Activated naive CD4-positive, alpha-beta T cell treated with anti-CD3 and anti-CD28 coated beads, Interleukin-2, amount 50 U/mL, for 16 hours (primary cell): ENCODE data around the gene PIK3AP1.
A peak's percentile ranks its signal among the peaks of the same experiment; 100 is the strongest.

ENCODE experiments used
- DNase-seq: peaks from one replicate; pipeline ENCODE4 v3.0.0-alpha.2; 2020

The PIK3AP1 gene

DNA sequence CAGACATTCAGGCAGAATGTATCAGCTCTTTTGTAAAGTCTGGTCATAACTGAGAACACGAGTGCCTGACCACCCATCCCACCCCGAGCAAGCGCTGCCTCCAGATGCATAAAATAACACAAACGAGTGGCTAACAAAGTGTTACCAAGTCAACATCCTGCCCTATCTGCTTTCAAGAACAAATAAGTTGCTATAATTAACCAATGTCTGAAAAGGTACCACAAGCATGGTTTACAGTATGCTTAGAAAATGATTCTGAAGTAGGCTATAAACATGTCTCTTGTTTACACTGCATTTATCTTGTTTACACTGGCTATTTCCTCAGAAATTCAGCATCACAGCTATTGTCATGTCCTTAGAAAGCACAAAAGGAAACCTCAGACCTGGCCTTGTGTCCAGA, 49.5 kb downstream of the PIK3AP1 start:
- DNase-seq = no peak

DNA sequence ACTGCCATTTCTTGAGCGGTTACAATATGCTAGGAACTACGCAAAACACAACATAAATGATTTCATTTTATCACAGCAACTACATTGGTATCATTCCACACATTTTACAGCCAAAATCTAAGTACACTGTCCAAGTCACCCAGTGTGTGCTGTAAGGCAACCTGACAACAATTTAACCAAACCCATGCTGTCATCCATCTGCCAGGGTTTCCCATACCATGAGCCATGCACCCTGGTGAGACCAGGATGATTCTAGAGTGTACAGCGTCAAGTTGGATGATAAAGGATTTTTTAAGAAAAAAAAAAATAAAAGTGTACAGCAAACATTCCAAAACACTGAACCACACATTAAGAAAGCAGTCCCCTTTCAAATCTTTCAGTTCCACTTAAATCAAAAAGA, 52.9 kb downstream of the PIK3AP1 start:
- no peak for DNase-seq

DNA sequence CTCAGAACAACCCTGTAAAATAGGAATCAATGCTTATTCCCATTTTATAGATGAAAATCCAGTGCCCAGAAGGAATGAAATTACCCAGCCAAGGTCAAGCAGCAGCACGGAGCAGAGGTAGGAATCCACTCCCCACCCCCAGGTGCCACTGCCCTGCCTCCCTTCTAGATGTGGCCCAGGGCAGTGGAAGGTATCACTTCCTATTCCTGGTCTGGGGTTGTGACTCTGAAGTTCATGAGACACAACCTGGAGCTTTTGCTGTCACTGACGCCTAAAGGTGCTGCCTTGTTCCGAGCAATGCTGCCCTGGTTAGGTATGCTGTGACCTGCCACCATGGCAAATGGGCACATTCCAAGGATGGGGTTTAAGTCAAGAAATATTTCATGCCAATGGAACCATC, 53.6 kb downstream of the PIK3AP1 start:
- no peak for DNase-seq

DNA sequence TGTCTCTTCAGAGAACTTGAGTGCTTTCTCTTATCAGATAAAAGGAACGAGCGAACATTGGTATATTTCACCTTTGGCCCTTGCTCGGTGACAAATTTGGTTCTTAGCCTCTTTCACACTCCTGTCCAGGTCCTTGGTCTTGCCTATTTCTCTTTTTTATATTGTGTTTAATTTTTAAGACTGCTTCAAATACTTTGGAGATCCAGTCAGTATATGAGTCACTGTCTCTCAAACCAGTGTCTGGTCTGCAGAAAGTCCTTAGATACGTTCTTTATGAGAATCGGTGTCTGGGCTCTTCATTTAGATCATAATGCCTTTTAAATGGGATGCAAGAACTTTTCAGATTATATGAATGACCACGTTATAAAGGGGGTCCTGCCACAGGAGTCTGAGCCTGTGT, 55.0 kb downstream of the PIK3AP1 start:
- no peak for DNase-seq

DNA sequence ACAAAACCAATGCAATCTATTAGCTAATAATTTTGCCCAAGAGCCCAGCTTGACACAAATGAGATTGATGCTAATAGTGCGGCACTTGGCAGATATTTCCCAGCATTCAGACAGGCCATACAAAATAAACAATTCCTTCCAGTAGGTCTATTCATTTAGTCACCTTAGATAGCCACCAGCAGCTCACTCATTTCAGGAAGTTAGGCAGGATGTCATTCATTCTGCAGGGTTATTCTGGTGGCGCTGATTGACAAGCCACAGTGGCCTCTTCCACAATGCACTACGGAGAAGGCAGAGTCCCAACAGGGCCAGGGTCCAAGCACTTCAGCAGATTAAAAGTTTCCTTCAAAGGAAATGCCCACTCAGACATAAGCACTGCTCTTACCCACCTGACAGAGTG, 55.8 kb downstream of the PIK3AP1 start:
- no peak for DNase-seq

DNA sequence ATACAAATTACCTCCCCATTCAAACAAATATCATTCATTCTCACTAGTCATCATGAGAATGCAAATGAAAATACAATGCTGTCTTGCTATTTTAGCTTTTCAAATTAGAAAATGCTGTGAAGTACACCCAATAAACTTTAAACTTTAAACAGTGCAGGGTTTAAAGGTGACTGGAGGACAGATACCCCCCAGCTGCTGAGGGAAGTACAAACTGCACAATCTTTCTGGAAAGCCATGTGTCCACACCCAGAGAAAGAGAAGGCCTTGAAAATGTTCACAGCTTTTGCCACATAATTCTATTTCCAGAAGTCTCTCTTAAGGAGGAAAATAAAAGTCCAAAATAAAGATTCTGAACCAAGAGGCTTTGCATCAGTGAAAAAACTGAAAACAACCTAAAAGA, 56.5 kb downstream of the PIK3AP1 start:
- DNase-seq = no peak

DNA sequence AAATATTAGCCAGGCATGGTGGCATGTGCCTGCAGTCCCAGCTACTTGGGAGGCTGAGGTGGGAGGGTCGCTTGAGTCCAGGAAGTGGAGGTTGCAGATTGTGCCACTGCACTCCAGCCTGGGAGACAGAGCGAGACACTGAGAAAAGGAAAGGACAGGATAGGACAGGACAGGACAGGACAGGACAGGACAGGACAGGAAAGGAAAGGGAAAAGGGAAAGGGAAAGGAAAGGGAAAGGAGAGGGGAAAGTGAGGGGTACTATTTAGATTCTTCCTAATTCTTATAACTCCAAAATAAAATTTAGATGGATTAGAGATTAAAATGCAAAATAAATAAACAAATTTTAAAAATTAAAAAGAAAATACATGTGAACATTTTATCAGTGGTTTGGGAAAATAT, 58.7 kb downstream of the PIK3AP1 start:
- no peak for DNase-seq

DNA sequence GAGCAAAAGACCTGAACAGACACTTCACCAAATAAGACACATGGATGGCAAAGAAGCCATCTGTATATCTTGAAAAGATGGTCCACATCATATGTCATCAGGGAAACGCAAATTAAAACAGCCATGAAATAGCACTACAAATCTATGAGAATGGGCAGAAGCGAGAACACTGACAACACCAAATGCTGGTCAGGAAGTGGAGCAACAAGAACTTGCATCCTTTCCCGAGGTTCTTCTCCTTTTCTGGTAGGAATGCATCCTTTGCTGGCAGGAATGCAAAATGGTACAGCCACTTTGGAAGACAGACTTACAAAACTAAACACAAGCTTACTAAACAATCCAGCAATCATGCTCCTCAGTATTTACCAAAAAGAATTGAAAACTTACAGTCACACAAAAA, 60.0 kb downstream of the PIK3AP1 start:
- no peak for DNase-seq

DNA sequence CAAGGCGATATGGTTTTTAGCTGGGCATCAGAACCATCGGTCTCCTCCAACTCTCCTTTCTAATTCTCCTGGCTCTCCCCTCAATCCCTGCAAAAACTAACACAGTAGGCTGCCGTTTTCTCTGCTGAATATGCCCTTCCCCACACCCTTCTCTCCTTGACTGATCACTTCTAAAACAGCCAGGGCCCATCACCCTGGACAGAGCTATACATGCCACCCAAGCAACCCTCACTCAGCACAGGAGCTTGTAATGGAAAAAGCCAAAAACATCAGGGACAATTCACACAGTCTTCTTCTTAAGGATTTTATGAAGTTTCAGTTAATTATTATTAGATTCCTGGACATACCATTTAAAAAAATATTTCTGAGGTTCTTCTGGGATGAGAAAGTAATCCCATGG, 61.5 kb downstream of the PIK3AP1 start:
- DNase-seq = no peak

DNA sequence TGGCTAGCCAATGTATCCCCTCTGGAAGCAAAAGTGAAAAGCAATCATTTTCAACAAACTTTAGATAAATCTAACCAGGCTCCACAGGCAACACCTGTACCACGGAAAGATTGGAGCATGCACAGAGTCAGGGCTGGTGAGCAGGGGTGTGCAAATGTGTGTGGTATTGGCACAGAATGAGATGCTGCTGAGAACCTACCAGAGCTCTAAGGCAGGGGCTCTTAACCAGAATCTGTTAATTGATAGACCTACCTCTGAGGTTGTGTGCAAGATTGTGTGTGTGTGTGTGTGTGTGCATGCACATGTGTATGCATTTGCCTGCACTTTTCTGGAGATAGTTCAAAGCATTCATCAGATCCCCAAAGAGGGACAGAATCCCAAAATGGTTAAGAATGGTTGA, 62.9 kb downstream of the PIK3AP1 start:
- DNase-seq = no peak

DNA sequence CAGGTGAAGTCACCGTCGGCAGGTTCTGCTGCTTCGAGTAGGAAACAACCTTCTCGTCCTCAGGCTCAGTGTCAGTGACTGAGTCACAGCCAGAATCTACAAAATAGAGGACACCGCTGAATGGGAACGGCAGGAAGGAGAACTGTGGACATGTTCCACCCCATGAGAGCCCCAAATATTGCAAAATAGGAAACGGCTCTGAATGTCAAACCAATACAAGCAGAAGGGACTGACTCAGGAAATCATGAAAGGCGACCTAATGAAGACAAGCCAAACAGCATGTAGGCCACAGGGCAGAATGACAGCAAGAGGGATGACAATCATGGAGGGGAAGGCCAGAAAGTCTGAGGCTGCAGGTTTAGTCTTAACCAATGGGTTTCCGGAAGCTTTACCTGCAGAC, 63.5 kb downstream of the PIK3AP1 start:
- no peak for DNase-seq

DNA sequence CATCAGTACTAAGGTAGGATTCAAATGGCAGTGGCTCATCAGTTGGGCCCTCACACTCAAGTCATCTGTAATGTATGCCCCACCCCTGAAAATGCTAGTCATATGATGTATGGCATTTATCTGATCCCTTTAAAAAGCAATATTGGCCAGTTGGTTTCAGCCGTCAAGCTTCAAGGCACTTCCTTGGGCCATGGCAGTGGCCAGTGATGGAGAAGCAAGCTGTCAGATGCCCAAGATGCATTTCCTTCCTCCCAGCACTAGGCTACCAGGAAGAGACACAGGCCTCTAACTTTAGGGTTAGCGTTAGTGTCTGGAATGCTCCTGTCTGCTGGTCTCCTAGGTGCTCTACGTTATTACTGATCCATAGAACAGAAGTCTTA, 64.1 kb downstream of the PIK3AP1 start:
- DNase-seq = no peak

DNA sequence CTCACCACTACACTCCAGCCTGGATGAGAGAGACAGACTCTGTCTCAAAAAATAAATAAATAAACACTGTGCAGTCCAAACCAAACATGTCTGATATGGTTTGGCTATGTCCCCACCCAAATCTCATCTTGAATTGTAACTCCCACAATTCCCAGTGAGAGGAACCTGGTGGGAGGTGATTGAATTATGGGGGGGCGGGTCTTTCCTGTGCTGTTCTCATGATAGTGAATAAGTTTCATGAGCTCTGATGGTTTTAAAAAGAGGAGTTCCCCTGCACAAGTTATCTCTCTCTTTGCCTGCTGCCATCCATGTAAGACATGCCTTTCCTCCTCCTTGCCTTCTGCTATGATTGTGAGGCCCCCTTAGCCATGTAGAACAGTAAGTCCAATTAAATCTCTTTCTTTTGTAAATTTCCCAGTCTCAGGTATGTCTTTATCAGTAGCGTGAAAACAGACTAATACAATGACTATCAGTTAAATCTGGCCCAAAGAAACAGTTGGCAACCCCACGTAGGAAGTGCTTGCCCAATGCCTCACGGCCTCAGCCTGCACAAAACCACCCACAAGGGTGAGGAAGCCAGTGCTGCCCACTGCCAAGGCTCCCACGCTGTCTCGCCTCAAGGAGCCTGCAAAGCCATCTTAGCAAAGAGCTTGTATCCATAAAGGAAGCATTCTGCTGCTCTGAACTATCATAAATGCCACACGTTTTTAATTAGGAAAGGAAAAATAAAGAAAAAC, 64.7 kb downstream of the PIK3AP1 start:
- no peak for DNase-seq

DNA sequence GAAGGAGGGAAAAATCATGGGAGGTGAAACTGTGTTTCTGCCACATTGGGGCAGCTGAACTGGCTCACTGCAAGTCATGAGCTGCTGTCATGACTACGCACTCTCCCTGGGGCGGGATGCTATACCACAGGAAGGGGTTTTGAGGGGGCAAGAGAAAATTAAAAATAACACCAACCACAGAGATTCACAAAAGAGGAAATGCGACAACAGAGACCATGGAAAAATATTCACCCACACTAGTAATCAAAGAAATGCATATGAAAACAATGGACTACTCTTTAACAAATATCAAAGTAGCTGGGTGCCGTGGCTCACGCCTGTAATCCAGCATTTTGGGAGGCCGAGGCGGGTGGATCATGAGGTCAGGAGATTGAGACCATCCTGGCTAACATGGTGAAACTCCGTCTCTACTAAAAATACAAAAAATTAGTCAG, 68.3 kb downstream of the PIK3AP1 start:
- DNase-seq = no peak

DNA sequence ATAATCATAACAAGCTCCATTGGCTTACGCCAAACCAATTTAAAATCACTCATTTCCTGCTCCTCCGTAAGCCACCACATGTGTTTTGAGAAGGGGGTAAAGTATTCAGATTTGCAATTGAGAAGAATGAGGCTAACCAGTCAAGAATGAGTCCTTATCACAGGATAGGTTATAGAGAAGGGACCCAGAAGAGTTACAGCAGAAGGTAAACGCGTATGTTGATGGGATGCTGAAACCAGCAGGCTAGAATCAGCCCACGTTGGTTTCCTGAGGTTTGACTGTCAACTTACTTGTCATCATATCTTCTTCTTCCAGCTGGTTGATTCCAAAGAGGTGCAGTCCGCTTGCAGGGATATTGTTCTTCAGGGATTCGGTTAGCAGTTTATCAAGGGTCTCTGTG, 69.4 kb downstream of the PIK3AP1 start:
- no peak for DNase-seq

DNA sequence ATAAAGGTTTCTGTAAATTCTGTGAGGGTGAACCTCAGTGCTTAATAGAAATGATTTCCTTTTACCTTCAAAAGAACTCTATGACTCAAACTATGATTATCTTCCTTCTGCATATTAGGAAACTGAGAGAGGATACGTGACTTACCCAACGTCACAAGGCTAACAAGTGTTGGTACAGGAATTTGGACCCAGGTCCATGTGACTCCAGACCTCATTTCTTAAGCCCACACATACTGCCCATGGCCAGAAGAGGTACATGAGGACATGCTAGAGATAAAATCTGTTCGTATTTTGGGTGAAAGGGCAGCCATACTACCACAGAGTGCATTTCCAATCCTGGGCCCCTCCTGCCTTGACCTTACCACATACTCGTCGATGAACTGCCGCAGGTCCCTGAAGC, 72.0 kb downstream of the PIK3AP1 start:
- DNase-seq = no peak

DNA sequence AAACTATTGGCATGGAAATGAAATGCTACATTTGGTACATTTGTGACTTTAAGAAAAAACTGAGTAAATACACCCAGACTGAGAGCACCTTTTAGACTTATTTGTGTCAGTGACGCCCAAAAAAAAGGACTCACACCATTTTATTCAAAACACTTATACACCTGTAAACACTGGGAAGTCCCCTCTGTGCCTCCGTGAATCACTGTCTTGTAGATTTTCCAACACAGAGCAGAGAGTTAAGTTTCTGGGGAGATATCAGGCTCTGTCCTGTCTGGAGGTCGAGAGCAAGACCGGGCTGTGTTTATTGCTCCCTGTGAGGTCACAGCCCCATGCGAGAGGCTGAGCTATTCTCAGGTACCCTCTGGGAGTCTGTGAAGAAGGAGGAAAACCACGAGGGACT, 72.8 kb downstream of the PIK3AP1 start:
- no peak for DNase-seq

DNA sequence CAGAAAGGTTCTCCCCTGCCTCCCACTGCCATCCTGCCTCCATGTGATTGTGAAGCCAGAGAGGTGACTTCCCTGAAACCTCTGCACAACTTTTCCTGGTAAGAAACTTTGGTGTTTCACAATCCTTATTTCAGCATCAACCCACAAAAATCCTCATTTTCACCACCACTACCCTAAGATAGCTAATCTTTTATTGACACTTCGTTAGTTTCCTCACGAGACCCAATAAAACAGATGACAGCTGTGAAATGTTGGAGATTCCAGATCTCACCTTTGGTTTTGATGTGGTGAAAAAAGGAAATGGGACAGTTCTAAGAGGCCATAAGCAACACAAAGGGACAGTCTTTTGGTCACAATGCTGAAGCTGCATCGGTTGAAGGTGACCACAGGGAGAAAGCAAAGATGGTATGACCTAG, 73.6 kb downstream of the PIK3AP1 start:
- no peak for DNase-seq

DNA sequence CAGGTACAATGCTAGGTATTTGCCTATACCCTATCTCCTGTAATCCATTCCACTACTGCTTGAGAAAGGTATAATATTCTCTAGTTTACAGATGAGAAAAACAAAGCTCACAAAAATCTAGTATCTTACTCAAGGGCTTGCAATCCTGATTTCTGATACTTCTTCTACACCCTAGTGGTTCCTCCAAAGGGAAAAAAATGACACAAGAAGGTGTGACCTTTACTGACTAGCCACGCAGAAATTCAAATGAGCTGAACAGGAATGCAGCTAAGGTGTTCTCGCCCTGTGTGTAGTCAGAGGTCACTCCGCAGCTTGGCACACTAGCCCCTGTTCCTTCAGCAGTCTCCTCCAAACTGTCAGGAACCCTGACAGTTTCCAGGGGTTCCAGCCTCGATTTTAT, 74.0 kb downstream of the PIK3AP1 start:
- DNase-seq = no peak

DNA sequence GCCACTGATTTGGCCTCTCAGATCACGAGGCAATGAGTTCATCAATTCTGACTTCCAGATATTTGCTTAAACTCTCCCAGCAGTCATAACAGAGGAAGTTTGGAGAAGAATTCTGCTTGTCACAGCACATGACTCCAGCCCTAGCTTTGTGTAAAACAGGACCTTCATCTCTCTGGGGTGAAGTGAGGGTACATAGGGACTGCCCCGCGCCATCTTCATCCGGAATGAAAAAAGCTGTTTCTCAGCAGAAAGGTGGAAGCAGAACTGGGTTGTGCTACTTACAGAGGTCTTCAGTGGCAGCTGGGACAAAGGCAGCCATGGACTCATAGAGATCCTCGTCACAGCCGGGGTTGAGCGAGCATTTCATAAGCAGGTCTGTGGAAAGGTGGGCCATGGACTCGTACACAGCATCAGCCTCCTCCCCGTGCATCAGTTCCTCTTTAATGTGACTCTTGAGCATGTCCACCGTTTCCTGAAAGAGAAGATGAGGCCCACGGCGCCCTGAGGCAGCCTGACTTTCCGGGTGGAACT, 75.1 kb downstream of the PIK3AP1 start:
- DNase-seq = no peak

DNA sequence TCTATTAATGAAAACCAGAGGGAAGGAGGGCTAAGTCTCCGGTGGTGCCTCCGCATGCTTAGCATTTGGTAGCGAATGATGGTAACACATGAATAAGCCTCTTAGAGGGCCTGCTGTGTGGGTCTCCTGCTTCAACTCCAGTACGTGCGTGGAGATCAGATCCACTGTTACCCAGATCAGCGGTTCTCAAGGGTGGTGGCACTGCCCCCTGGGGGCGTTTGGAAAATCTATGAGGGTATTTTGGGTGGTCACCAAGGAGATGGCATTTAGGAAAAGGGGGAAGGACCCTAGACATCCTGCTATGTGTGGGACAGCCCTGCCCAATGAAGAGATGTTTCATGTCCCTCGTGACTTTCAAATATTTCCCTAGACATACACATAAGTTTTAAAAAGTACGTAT, 76.4 kb downstream of the PIK3AP1 start:
- no peak for DNase-seq

DNA sequence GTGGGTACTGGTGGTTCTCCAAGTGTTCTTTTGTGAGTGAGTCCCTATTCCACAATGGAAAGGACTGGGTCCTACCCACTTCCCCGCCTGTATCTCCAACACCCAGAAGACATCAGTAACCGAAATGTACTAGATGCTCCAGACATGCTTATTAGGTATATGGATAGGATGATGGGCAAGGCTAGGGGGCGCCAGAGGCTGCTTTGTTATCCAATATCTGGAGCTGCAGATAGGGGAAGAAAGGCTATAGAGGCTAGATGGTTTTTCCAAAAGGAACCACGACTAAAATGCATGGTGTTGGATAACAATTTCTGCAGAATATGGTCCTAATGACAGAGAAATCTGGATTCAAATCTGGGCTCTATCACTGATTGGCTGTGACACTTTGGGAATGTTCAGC, 77.3 kb downstream of the PIK3AP1 start:
- DNase-seq = peak; percentile 42

DNA sequence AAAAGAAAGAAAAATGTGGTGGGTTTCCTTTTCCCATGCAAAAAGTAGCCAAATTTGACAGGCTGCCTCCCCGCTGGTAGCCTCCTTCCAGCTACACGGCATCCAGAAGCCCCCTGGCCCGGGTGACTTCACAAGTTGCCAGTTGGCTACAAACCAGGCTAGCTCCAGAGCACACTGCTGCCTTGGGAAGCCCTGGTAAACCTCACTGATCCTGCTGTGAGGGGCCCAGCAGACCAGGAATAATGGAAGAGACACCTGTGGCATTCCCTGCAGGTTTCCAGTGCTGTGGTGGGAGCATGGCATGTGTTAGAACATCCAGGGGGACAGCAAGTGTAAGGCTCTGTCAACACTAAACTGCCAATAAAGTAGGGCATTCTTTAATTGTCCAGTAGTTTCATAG, 77.8 kb downstream of the PIK3AP1 start:
- no peak for DNase-seq

DNA sequence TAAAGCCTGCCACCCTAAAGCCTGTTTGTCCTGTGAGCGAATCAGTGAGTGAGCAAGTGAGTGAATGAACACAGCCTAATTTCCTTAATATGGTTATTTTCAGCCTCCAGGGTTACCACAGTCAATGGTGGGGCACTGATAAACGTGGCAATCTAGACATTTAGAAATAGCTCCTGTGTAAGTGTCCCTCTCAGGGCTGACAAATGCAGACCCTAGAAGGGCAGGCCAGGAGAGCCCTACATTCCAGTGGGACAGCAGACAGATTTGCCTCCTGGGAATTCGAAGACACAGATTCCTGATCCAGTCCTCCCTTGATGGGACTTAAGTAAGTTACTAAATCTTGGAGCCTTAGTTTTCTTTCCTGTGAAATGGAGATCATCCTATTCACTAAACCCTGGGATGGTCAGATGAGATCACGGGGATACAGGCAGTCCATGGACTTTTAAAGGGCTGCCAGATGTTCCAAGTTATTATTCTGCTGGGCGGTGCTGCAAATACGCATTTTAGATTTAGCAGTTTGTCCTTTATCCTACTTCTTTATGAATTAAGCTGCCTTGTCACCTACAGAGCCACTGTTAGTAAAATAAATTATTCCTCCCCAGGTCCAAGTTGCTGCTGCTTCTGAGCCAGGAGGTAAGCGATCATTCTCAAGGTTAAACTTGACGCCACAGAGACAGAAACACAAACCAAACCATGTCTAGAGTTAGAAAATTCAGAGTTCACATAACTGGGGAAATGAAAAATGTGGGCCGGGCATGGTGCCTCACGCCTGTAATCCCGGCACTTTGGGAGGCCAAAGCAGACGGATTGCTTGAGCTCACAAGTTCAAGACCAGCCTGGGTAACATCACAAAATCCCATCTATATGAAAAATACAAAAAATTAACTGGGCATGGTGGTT, 78.7 kb downstream of the PIK3AP1 start:
- DNase-seq = no peak
